Measurements from ENCODE around the gene ADGRV1. TPM values are rescaled to one million over a fixed set of nuclear protein-coding genes. Genes with fewer than 3 reads are reported as not detected.
"Not testable (repeated sequence)": the region's sequence is repeated elsewhere in the genome, so short reads cannot be mapped to it uniquely, and the experiment has no call there.

ADGRV1 gene
- total RNA-seq, 4 donors from 2014 or later: 129 to 158 (median 145) TPM

- intact Hi-C loops (cut with DNase I): no loop called here
- 81 to 92% methylated on average over 5 of the region's 5 CpGs for WGBS, 2 donors
- H3K27me3 ChIP-seq: no peaks in the 10 kb centered on the region
- no peak for TF ChIP-seq CTCF (IDR thresholded peaks at IDR 0.05)
- TF ChIP-seq POLR2A (IDR thresholded peaks at IDR 0.05): no peak
- H3K4me1 ChIP-seq: peaks cover 0 to 3% of the 10 kb centered on the region in 2 donors
- H3K36me3 ChIP-seq: no peaks in the 10 kb centered on the region
- no peak overlapping the region for H3K4me3 ChIP-seq (replicated peaks in 1 of 3)
- no peak for DNase-seq
- H3K9me3 ChIP-seq: no peaks in the 10 kb centered on the region
- H3K27ac ChIP-seq: no peak overlapping the region
Observed at GRCh38 chr5:90843443-90843842, 284.8 kb downstream of the ADGRV1 start.

- Histone ChIP-seq H3K4me3 (replicated peaks in 1 of 3) (no peak overlapping the region), H3K27ac (peak overlapping the region in 2 of 3 donors; percentile 24 to 49), H3K9me3 (no peaks in the 10 kb centered on the region), H3K4me1 (peaks cover 3% of the 10 kb centered on the region in 2 donors), H3K36me3 (no peaks in the 10 kb centered on the region), H3K27me3 (no peaks in the 10 kb centered on the region)
- TF ChIP-seq POLR2A (IDR thresholded peaks at IDR 0.05) (no peak), CTCF (IDR thresholded peaks at IDR 0.05) (no peak)
- intact Hi-C loops (cut with DNase I): no loop called here
- peak; percentile 50 to 64 for DNase-seq
- 59 to 70% methylated on average over 5 of the region's 5 CpGs for WGBS, 2 donors
Observed at GRCh38 chr5:90844931-90845330, 286.3 kb downstream of the ADGRV1 start.

DNA sequence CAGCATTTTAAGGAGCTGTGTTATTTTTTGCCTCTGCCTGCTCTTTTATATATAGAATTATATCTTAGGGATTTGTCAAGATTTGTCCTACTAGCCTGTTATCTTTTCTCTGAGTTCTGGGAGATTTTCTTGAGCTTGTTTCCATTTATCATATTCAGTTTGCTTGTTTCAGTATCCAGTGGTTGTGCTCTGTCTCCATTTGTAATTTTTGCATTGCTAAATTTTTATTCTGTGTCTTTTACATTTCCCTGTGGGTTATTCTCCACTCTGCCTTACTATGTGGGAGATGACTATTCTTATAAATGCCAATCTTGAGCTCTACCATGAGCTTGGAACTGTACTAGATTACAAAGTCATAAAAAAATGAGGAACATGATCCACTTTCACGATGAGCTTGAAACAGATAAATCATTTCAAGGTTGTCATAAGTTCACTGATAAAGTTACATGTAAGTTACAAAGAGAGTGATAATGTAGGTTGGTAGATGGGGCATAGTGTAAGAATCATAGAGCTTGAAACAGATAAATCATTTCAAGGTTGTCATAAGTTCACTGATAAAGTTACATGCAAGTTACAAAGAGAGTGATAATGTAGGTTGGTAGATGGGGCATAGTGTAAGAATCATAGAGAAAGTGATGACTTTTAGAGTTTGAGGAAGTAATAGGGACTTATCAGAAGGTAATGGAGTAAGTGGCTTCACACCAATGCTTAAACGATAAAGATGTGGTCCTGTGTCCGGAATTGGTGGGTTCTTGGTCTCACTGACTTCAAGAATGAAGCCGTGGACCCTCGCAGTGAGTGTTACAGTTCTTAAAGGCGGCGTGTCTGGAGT, 287.3 kb downstream of the ADGRV1 start:
- no peaks in the 10 kb centered on the region for H3K9me3 ChIP-seq
- 95 to 96% methylated on average over 7 of the region's 7 CpGs for WGBS, 2 donors
- H3K27ac ChIP-seq: no peak overlapping the region
- no peak overlapping the region for H3K4me3 ChIP-seq (replicated peaks in 1 of 3)
- H3K4me1 ChIP-seq: peaks cover 11 to 12% of the 10 kb centered on the region in 2 donors
- DNase-seq: no peak
- H3K36me3 ChIP-seq: no peaks in the 10 kb centered on the region
- H3K27me3 ChIP-seq: no peaks in the 10 kb centered on the region
- TF ChIP-seq CTCF (IDR thresholded peaks at IDR 0.05) (no peak), POLR2A (IDR thresholded peaks at IDR 0.05) (no peak)
- intact Hi-C loops (cut with DNase I): no loop called here

DNA sequence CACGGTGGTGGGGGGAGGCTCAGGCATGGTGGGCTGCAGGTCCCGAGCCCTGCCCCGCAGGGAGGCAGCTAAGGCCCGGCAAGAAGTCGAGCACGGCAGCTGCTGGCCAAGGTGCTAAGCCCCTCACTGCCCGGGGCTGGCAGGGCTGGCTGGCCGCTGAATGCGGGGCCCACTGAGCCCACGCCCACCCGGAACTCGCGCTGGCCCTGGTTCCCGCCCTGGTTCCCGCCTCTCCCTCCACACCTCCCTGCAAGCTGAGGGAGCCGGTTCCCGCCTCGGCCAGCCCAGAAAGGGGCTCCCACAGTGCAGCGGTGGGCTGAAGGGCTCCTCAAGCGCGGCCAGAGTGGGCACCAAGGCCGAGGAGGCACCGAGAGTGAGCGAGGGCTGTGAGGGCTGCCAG, 289.0 kb downstream of the ADGRV1 start:
- DNase-seq; H3K27ac ChIP-seq; H3K9me3 ChIP-seq; H3K27me3 ChIP-seq; H3K4me3 ChIP-seq (replicated peaks in 1 of 3); H3K36me3 ChIP-seq; intact Hi-C loops (cut with DNase I): not testable (repeated sequence)
- WGBS, 2 donors: 97 to 98% methylated on average over 8 to 20 of the region's 24 CpGs
- peaks cover 14 to 24% of the 10 kb centered on the region in 2 donors for H3K4me1 ChIP-seq

- Histone ChIP-seq H3K36me3 (no peaks in the 10 kb centered on the region), H3K27ac (peak overlapping the region in 2 of 3 donors; percentile 8 to 33), H3K4me1 (peaks cover 32 to 42% of the 10 kb centered on the region in 2 donors), H3K9me3 (no peaks in the 10 kb centered on the region), H3K27me3 (no peaks in the 10 kb centered on the region), H3K4me3 (replicated peaks in 1 of 3) (no peak overlapping the region)
- no peak for DNase-seq
- intact Hi-C loops (cut with DNase I): no loop called here
- TF ChIP-seq POLR2A (IDR thresholded peaks at IDR 0.05) (no peak), CTCF (IDR thresholded peaks at IDR 0.05) (no peak)
Observed at GRCh38 chr5:90849939-90850338, 291.3 kb downstream of the ADGRV1 start.

All from thyroid gland (tissue), 4 donors.